ENCODE measurements around the gene ITGB5. TPM values are rescaled to one million over a fixed set of nuclear protein-coding genes. Genes with fewer than 3 reads are reported as not detected.

ITGB5 gene
- total RNA-seq, 4 donors from 2014 or later: 159 to 397 (median 245) TPM

DNA sequence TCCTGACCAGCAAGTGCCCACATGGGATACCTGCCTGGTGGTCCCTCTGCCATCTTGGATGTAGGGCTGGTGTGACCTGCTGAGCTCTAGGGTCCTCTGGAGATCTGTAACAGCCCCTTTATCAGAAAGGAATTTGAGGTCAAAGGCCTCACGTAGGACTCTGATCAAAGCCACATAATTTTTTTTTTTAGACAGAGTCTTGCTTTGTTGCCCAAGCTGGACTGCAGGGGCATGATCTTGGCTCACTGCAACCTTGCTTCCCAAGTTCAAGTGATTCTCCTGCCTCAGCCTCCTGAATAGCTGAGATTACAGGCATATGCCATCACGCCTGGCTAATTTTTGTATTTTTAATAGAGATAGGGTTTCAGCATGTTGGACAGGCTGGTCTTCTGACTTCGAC is 9.5 kb downstream of the ITGB5 start:
- no peak for DNase-seq (ENCODE audit: low spot score in 2 of 2)
- H3K27me3 ChIP-seq: no peaks in the 10 kb centered on the region
- peak overlapping the region; percentile 63 for H3K27ac ChIP-seq
- TF ChIP-seq POLR2A (IDR thresholded peaks at IDR 0.05): no peak
- H3K4me3 ChIP-seq: no peak overlapping the region
- H3K4me1 ChIP-seq: peaks cover 63% of the 10 kb centered on the region
- H3K36me3 ChIP-seq: no peaks in the 10 kb centered on the region
- 93% methylated on average over 3 of the region's 3 CpGs for WGBS
- no peaks in the 10 kb centered on the region for H3K9me3 ChIP-seq

DNA sequence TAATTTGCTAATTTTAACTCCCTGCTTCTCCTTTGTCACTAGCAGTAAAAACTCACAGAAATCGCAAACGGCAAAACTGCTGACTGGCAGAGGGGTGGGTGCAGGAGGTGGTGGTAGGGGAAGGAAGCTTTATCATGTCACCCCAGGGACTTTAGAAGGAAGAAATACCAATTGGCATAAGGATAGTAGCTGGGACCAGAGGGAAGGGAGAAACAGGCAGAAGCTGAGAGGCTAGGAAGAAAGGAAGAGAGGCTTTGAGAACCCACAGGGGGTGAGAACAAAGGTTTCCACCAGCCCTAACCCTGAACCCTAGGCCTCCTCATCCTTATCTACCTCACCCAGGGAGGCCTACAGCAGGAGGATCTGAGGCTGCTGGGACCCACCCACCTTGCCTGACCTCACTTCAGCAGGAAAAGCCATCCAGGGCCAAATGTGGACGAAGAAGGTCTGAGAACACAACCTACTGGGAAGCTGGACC is 10.7 kb downstream of the ITGB5 start:
- 42% methylated on average over 3 of the region's 3 CpGs for WGBS
- no peak for DNase-seq (ENCODE audit: low spot score in 2 of 2)
- H3K27me3 ChIP-seq: no peaks in the 10 kb centered on the region
- no peaks in the 10 kb centered on the region for H3K9me3 ChIP-seq
- no peak overlapping the region for H3K4me3 ChIP-seq
- no peak for TF ChIP-seq POLR2AphosphoS5 (IDR thresholded peaks at IDR 0.05)
- H3K27ac ChIP-seq: peak overlapping the region; percentile 46
- H3K36me3 ChIP-seq: no peaks in the 10 kb centered on the region
- H3K4me1 ChIP-seq: peaks cover 51% of the 10 kb centered on the region

DNA sequence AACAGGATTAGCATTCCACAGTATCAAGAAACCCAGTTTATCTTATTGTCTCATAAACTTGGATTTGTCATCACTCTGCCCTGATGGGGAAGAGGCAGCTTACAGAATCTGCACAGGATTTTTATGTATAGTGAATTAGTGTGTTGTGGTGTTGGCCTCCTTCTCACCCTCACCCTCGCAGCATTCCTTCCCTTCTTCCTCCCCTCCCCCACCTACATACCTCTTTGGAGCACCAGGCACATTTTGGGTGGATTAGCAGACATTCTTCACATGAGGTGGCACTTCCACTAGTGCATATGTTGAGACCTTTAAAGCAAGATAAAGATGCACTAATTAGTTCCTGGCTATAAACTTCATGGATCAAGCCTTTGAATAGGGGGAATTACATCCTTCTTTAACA is 13.9 kb downstream of the ITGB5 start:
- WGBS: 88% methylated on average over 1 of the region's 1 CpG
- TF ChIP-seq, protein P1, sequence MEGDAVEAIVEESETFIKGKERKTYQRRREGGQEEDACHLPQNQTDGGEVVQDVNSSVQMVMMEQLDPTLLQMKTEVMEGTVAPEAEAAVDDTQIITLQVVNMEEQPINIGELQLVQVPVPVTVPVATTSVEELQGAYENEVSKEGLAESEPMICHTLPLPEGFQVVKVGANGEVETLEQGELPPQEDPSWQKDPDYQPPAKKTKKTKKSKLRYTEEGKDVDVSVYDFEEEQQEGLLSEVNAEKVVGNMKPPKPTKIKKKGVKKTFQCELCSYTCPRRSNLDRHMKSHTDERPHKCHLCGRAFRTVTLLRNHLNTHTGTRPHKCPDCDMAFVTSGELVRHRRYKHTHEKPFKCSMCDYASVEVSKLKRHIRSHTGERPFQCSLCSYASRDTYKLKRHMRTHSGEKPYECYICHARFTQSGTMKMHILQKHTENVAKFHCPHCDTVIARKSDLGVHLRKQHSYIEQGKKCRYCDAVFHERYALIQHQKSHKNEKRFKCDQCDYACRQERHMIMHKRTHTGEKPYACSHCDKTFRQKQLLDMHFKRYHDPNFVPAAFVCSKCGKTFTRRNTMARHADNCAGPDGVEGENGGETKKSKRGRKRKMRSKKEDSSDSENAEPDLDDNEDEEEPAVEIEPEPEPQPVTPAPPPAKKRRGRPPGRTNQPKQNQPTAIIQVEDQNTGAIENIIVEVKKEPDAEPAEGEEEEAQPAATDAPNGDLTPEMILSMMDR (IDR thresholded peaks at IDR 0.05): no peak
- TF ChIP-seq POLR2A (IDR thresholded peaks at IDR 0.05): no peak
- TF ChIP-seq EP300 (IDR thresholded peaks at IDR 0.05): no peak
- no peak for TF ChIP-seq POLR2AphosphoS5 (IDR thresholded peaks at IDR 0.05)
- Histone ChIP-seq H3K36me3 (peaks cover 16% of the 10 kb centered on the region), H3K4me1 (peaks cover 31% of the 10 kb centered on the region), H3K27ac (no peak overlapping the region), H3K9me3 (no peaks in the 10 kb centered on the region), H3K27me3 (no peaks in the 10 kb centered on the region), H3K4me3 (no peak overlapping the region)
- DNase-seq (ENCODE audit: low spot score in 2 of 2): no peak

DNA sequence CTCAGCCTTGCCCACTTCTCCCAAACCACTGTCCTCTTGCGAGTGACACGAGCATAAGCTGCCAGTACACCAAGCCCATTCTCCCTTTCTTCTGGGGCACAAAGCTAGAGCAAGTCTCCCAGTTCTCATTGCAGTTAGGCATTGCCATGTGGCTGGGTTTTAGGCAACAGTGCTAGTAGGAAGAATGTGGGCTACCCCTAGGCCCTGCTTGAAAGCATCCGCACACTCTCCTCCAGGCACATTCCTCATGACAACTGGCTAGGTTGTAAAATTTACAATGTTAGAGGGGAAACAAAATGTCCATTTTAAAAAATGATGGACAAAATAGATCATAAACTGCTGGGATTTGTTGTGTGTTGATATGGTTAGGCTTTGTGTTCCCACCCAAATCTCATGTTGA is 19.7 kb downstream of the ITGB5 start:
- no peaks in the 10 kb centered on the region for H3K9me3 ChIP-seq
- no peak overlapping the region for H3K27ac ChIP-seq
- no peak overlapping the region for H3K4me3 ChIP-seq
- peaks cover 6% of the 10 kb centered on the region for H3K4me1 ChIP-seq
- peaks cover 23% of the 10 kb centered on the region for H3K36me3 ChIP-seq
- 96% methylated on average over 3 of the region's 3 CpGs for WGBS
- TF ChIP-seq EP300 (IDR thresholded peaks at IDR 0.05) (no peak), POLR2AphosphoS5 (IDR thresholded peaks at IDR 0.05) (no peak), POLR2A (IDR thresholded peaks at IDR 0.05) (no peak)
- TF ChIP-seq, protein P1 (IDR thresholded peaks at IDR 0.05): no peak
- DNase-seq (ENCODE audit: low spot score in 2 of 2): no peak
- H3K27me3 ChIP-seq: no peaks in the 10 kb centered on the region

DNA sequence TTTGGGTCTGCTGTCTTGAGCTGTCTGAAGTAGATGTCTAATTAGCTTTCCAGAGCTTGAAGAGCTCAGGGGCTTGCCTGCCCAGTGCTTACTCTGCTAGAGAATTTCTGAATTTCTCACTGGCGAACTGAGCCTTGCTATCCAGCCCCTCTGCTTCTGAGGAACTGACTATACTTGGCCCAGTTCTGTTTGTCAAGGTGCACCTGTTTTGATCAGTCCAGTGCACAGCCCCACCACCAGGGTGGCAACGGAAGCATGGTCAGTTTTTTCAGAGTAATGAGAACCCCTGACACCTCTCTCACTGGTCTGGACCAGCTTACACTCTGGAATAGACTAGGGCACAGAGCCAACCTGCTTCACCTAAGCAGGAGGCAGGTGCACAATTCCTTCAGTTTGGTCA is 25.2 kb downstream of the ITGB5 start:
- peaks cover 5% of the 10 kb centered on the region for H3K36me3 ChIP-seq
- DNase-seq (ENCODE audit: low spot score in 2 of 2): no peak
- no peaks in the 10 kb centered on the region for H3K9me3 ChIP-seq
- peaks cover 24% of the 10 kb centered on the region for H3K4me1 ChIP-seq
- H3K27me3 ChIP-seq: no peaks in the 10 kb centered on the region
- no peak overlapping the region for H3K4me3 ChIP-seq
- 100% methylated on average over 2 of the region's 2 CpGs for WGBS
- H3K27ac ChIP-seq: peak overlapping the region; percentile 53
- no peak for TF ChIP-seq POLR2A (IDR thresholded peaks at IDR 0.05)
- TF ChIP-seq POLR2AphosphoS5 (IDR thresholded peaks at IDR 0.05): no peak
- TF ChIP-seq, protein P1 (IDR thresholded peaks at IDR 0.05): no peak
- no peak for TF ChIP-seq EP300 (IDR thresholded peaks at IDR 0.05)

DNA sequence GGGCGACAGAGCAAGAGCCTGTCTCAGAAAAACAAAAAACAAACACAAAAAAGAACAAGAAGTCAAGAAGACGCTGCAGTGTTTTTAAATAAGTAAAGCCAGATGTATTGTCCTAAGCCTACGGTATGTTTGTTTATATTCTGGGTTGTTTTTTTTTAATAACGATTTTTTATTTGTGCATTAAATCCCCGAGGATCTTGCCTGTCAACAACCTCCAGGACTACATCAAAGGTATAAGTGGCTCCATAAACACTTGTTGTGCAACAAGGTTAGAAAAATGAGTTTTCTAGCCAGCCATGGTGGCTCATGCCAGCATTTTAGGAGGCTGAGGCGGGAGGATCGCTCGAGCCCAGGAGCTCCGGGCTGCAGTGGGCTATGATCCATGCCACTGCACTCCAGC is 26.1 kb downstream of the ITGB5 start:
- peak overlapping the region; percentile 65 for H3K27ac ChIP-seq
- H3K27me3 ChIP-seq: no peaks in the 10 kb centered on the region
- no peaks in the 10 kb centered on the region for H3K9me3 ChIP-seq
- no peak for DNase-seq (ENCODE audit: low spot score in 2 of 2)
- 74% methylated on average over 9 of the region's 9 CpGs for WGBS
- H3K4me1 ChIP-seq: peaks cover 24% of the 10 kb centered on the region
- TF ChIP-seq EP300 (IDR thresholded peaks at IDR 0.05) (no peak), POLR2A (IDR thresholded peaks at IDR 0.05) (no peak), POLR2AphosphoS5 (IDR thresholded peaks at IDR 0.05) (no peak)
- TF ChIP-seq, protein P1 (IDR thresholded peaks at IDR 0.05): no peak
- H3K4me3 ChIP-seq: no peak overlapping the region
- no peaks in the 10 kb centered on the region for H3K36me3 ChIP-seq

Measured in suprapubic skin (tissue), 4 donors.